SKM-1 treated with dmso at 0.1 percent for 144 hours (cell line): ENCODE measurements around the gene RNF217.
"Not testable (repeated sequence)": the region's sequence is repeated elsewhere in the genome, so short reads cannot be mapped to it uniquely, and the experiment has no call there.

ENCODE experiments used
- DNase-seq: peaks from one replicate; lab custom pipeline; 2025; ENCODE audit not compliant: unreplicated experiment; lab: John Stamatoyannopoulos, UW

Gene RNF217

DNA sequence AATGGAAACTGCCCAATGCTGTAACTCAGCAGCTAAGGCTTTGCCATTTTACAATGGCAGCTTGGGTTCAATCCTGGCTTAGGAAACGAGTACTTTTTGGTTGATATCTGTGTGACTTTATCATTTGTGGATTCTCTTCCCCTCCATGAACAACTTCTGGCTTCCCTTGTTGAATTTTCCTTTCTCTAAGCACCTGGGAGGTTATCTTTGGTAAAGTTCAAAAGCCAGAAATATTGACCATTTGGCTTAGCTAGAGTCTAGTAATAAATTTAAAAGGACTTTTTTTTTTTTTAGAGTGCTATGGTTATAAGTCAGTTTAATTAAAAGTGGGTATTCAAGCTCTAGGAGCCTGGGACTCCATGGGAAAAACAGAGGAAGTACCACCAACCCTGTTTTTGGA lies 159.7 kb downstream of the RNF217 start:
- no peak for DNase-seq

DNA sequence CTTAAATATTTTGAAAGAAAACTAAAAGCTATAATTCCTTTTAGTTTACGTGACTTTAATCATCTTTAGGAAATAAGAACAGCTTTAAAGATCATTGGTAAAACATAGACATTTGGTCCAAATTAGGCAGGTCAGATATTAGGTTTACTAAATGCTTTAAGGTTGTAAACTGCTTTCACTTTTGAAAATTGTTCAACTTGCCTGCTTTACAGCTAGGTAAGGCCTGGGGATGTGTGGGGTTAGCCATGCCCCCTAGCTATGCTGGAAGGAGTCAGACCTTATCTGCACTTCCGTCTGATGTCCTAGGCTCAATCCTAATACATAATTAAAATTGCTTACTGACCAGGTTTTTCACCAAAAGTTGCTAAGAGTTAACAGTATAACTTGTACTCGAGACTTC lies 160.8 kb downstream of the RNF217 start:
- DNase-seq = no peak

- DNase-seq = no peak
Measured at GRCh38 chr6:125123468-125124048, 161.3 kb downstream of the RNF217 start.

- DNase-seq = no peak
Measured at GRCh38 chr6:125124049-125124669, 161.9 kb downstream of the RNF217 start.

- not testable (repeated sequence) for DNase-seq
Measured at GRCh38 chr6:125125856-125126255, 163.6 kb downstream of the RNF217 start.

GRCh38 chr6:125129354-125129753 lies 167.1 kb downstream of the RNF217 start:
- no peak for DNase-seq

GRCh38 chr6:125132058-125132457 lies 169.8 kb downstream of the RNF217 start:
- no peak for DNase-seq

DNA sequence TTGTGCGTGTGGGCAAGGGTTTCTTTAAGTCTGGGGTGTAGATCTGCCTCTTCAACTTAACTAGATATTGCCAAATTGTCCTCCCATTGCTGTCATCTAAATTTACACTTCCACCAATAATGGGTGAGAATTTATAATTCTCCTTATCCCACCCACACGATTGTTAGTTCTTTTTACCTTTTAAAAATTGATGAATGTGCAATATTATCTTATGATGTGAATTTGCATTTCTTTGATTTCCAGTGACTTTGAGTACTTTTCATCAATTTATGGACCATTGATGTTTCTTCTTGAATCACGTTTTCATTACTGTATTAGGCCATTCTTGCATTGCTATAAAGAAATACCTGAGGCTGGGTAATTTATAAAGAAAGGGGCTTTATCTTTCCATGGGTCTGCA lies 174.1 kb downstream of the RNF217 start:
- no peak for DNase-seq

DNA sequence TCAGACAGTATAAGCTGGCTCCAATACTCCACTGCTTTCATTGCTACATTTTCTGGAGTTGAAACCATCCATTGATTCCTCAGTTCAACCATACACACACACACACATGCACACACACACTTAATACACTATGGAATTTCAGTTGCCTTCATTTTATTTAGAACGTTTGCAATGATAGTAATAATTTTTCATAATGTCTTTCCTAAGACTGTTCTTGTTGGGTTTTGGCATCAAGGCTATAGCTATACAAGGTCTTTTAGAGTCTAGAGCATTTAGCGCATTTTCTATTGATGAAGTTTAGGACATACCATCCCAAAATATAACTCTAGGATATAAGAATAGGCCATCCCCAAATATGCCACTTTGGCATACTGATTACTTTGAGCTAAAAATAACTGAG lies 175.8 kb downstream of the RNF217 start:
- DNase-seq = no peak

- no peak for DNase-seq
Measured at GRCh38 chr6:125140808-125141207, 178.6 kb downstream of the RNF217 start.
